ENCODE results near the gene GALNT15.

The GALNT15 gene

GRCh38 chr3:16254916-16255315 is 80.4 kb downstream of the GALNT15 start:
- DNase-seq (ENCODE audit: low read depth) = no peak

DNA sequence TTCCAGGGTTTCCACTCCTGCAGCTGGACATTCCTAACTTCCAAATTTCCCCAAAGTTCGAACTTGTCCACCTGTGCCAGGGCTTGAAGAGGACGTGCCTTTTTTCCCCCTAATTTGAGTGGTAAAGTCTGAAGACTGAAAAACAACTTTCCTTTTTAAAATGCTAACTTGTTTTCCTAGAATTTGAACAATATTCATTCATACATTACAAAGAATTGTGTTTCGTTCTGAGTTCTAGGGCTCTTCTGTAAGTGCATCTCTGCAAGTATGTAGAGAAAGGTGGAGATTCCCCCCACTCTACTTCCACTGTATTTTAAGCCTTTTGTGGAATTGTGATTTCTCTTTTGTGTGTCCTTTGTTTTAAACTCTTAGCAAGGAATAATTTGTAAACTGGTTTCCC is 80.8 kb downstream of the GALNT15 start:
- DNase-seq (ENCODE audit: low read depth) = no peak

DNA sequence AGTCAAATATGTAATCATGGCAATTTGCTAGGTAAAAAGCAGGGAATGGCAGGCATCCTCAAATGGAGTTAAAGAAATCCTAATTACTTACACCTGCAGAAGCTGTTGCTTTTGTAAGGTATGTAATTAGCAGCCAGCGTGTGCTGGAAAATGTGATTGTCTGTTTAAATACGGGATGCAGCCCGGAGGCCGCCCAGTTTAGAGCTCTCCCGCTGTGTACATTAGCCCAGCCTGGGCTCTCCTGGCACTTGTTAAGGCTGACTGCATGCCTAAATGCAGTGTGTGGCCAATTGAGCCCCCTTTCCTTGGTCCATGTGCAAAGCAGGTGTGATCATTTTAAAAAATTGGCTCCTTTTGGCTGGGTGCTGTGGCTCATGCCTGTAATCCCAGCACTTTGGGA is 81.2 kb downstream of the GALNT15 start:
- DNase-seq (ENCODE audit: low read depth) = no peak

GRCh38 chr3:16257309-16257708 is 82.8 kb downstream of the GALNT15 start:
- no peak for DNase-seq (ENCODE audit: low read depth)

GRCh38 chr3:16258177-16258576 is 83.7 kb downstream of the GALNT15 start:
- no peak for DNase-seq (ENCODE audit: low read depth)

GRCh38 chr3:16258866-16259265 is 84.4 kb downstream of the GALNT15 start:
- DNase-seq (ENCODE audit: low read depth) = no peak

- no peak for DNase-seq (ENCODE audit: low read depth)
Observed at GRCh38 chr3:16260046-16260445, 85.6 kb downstream of the GALNT15 start.

DNA sequence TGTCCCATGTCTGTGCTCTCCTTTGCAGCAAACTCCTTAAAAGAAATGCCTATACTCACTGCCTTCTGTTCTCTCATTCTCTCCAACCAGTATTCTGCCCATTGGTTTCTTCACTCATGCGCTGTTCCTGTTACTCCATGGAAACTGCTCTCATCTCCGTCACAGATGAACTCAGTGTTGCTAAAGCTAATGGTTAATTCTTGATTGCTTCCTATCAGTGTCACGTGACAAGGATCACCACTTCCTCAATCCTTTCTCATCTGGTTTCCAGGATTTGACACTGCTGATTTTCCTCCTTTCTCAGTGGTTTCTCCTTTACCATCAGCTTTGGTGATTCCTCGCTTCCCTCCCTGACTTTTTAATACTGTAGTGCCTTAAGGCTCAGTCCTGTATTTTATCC is 87.7 kb downstream of the GALNT15 start:
- no peak for DNase-seq (ENCODE audit: low read depth)

DNA sequence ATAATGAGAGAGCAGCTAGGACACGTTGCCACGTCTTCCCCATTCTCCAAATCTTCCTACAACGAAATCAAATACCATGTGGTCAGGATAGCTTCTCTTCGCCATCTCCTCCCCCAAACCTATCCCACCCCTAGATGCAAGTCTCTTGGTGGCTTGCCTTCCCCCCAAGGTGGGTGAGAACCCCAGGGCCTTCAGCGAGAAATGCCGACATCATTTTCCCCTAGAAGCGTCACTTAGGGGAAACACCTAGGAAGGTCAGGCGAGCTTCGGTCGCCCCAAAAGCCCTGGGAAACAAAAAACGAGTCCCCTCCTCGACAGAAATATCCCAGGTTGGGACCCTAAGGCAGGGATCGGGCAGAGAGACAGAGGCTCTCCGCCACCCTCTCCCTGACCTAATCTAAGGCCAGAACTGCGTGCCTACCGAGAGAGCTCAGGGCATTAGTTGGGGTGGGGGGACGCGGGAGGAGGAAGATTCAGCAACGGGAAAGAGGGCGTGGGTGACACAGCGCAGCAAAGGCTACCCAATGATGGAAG is 89.8 kb downstream of the GALNT15 start:
- DNase-seq (ENCODE audit: low read depth) = no peak

- DNase-seq (ENCODE audit: low read depth) = peak; percentile 99
Observed at GRCh38 chr3:16264708-16265454, 90.4 kb downstream of the GALNT15 start, which contains the start of the genes DPH3 and OXNAD1. Gene DPH3 (minus strand): TSS chr3:16264943. CDS start chr3:16264876, 67 bp downstream. Gene OXNAD1 (plus strand): TSS chr3:16265212. CDS start chr3:16270953, 5,741 bp downstream.

- no peak for DNase-seq (ENCODE audit: low read depth)
Observed at GRCh38 chr3:16265455-16265786, 90.9 kb downstream of the GALNT15 start.

GRCh38 chr3:16266714-16267113 is 92.2 kb downstream of the GALNT15 start:
- DNase-seq (ENCODE audit: low read depth) = no peak

DNA sequence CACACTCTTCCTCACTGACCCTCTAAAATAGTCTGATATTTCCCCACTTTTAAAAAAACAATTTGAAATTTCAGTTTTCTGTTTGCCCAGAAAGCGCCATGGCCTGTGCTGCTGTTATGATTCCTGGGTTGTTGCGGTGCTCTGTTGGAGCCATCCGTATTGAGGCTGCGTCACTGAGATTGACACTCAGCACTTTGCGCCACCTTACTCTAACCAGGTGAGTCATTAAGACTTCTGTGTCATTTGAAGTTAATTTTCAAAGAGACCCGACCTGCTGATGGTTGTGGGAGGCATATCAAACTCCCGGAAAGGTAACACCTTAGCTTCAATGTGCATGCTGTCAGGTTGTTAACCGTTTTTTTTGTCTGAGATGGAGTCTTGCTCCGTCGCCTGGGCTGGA is 96.4 kb downstream of the GALNT15 start:
- no peak for DNase-seq (ENCODE audit: low read depth)

- no peak for DNase-seq (ENCODE audit: low read depth)
Observed at GRCh38 chr3:16272588-16272987, 98.1 kb downstream of the GALNT15 start.

DNA sequence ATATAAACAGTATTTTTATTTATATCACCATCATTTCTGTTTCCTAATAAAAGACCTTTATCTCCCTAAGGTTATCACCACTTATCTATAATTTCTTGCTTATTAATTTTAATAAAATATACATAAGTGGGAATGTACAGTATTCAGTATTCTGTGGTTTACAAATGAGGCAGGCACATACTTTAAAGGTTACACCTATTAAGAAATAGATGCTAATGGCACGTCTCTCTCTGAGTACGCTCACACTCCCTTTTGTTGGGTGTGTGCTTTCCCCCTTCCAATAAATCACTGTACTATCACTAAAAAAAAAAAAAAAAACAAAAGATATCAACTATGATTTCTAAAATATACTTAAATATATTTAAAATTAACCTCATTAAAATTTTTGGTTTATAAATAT is 99.4 kb downstream of the GALNT15 start:
- DNase-seq (ENCODE audit: low read depth) = no peak

GRCh38 chr3:16277471-16277870 is 103.0 kb downstream of the GALNT15 start:
- DNase-seq (ENCODE audit: low read depth) = no peak

DNA sequence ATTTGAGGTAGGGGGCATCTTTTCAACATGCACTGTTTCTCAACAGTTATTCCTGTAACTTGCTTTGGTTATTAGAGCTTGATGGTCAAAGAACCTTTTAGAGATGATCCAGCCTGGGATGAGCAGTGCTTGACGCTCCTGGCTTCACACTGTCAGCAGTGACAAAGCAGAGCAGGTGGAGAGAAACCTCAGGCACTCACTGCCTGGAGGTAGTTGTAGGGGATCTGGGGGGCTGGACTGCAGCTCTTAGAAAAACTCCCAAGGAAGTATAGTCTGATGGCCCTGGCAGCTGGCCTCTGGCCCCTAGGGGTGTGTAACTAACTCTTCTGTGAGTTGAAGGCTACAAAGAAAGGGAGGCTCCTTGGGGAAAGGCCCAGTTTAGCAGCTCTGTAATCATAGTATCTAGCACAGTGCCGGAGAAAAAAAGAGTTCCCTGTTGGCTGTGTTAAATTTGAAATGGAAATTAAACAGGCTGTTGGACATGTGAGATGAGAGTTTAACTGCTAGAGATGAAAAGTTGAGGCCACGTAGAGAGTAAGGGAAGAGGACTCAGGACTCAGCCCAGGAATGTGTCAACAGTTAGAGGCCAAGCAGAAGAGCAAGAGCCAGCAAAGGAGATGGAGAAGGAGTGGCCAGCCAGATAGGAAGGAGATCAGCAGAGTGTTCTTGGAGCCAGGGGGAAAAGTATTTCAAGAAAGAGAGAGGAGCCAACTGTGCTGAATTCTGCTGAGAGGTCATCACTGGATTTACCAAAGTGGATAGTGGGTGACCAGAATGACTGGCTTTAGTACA is 104.7 kb downstream of the GALNT15 start:
- DNase-seq (ENCODE audit: low read depth) = no peak

GRCh38 chr3:16280671-16281070 is 106.2 kb downstream of the GALNT15 start:
- no peak for DNase-seq (ENCODE audit: low read depth)
